GM12892 (cell line): ENCODE measurements around the gene ENDOD1.

Source experiments
- POLR2A ChIP-seq: IDR thresholded peaks from 2 replicates; pipeline ENCODE4 v1.6.1; 2011; ENCODE audit warnings: low read depth, low read length, control low read depth
- POLR2AphosphoS5 ChIP-seq: IDR thresholded peaks from 2 replicates; pipeline ENCODE4 v1.6.1; 2011; ENCODE audit warnings: low read depth, low read length, control low read depth
- TAF1 ChIP-seq: IDR thresholded peaks from 2 replicates; pipeline ENCODE4 v1.6.1; 2011; ENCODE audit warnings: low read depth, mild to moderate bottlenecking, control low read depth, low read length, borderline replicate concordance

- TF ChIP-seq POLR2AphosphoS5, result no peak
- no peak for TF ChIP-seq TAF1
- no peak for TF ChIP-seq POLR2A
These were observed 54.9 kb downstream of the ENDOD1 start for GRCh38 chr11:95144313-95145235.
